Aorta (tissue), 5 donors: ENCODE results near the gene TBATA. TPM values are rescaled to one million over a fixed set of nuclear protein-coding genes. Genes with fewer than 3 reads are reported as not detected.

ENCODE experiments used
- ATAC-seq: fragments of 200-7000 bp; cut with Tn5 transposase; one replicate; pipeline ENCODE4 v1.9.1; 2022; ENCODE audit warnings: moderate library complexity; ENCODE audit not compliant: low FRiP score
- DNase-seq, 2 donors: peaks; one replicate each; pipeline ENCODE4 v3.0.0-alpha.2; 2020
- H3K27ac ChIP-seq, 2 donors: one replicate each; pipeline ENCODE4 v1.5.1; 2013; ENCODE audit warnings: low read length in 2 of 2, mild to moderate bottlenecking in 2 of 2, moderate library complexity in 2 of 2, control low read depth in 1 of 2, inconsistent platforms in 1 of 2, low read depth in 1 of 2
- H3K27me3 ChIP-seq, 2 donors: one replicate each; pipeline ENCODE4 v1.6.1; 2013; ENCODE audit warnings: control low read depth in 1 of 2, low read length in 1 of 2, mild to moderate bottlenecking in 1 of 2, moderate library complexity in 1 of 2; ENCODE audit not compliant: insufficient read depth in 2 of 2, control insufficient read depth in 1 of 2
- H3K36me3 ChIP-seq, 2 donors: one replicate each; pipeline ENCODE4 v1.6.1; 2013; ENCODE audit warnings: control low read depth in 1 of 2, low read length in 1 of 2, mild to moderate bottlenecking in 1 of 2; ENCODE audit not compliant: insufficient read depth in 2 of 2, control insufficient read depth in 1 of 2
- H3K4me1 ChIP-seq, 2 donors: one replicate each; pipeline ENCODE4 v1.6.1; 2013; ENCODE audit warnings: low read length in 2 of 2, control low read depth in 1 of 2, mild to moderate bottlenecking in 1 of 2, moderate library complexity in 1 of 2; ENCODE audit not compliant: insufficient read depth in 2 of 2, control insufficient read depth in 1 of 2
- H3K4me3 ChIP-seq, 2 donors: one replicate each; pipeline ENCODE4 v1.5.1; 2013; ENCODE audit warnings: low read length in 2 of 2, control low read depth in 1 of 2, mild to moderate bottlenecking in 1 of 2
- H3K9me3 ChIP-seq: one replicate; pipeline ENCODE4 v1.6.1; 2013; ENCODE audit warnings: mild to moderate bottlenecking, low read length; ENCODE audit not compliant: control insufficient read depth
- whole genome bisulfite sequencing, 2 donors: extraction: QIAGEN DNeasy Blood & Tissue Kit; methylation state at CpG; one replicate each; pipeline ENCODE4 v1.1.7; 2013; 5-methylcytosine and 5-hydroxymethylcytosine counted together
- intact Hi-C, 2 donors: fragments of 100-400 bp; cut with DNase I; formaldehyde crosslinking; loops; one replicate each; pipeline versions ENCODE4 v1.14.2 to v1.15.0; 2022
- polyA plus RNA-seq, 2 donors: library from polyadenylated mRNA; stranded (reverse); fragments of 200-250 nt; gene quantifications; one replicate each; pipeline ENCODE4 v1.2.3, GENCODE V29; 2013
- total RNA-seq, 2 donors: library from RNA; stranded (reverse); fragmentation: NEBNext Ultra II Directional; extraction: Animal tissue kit (Norgen Biotek cat#: 25700); gene quantifications; one replicate each; pipeline ENCODE4 v1.2.1, GENCODE V29; 2021
- donor health status: healthy with polysubstance abuse.
- donor health status: Bipolar disorder and iron deficiency.
- donor health status: DM: no; HTN: no; CAD: no.
- donor health status: DM: no; HTN: no; CAD: no.
- donor health status: DM: yes; HTN: yes; CAD: no.

Gene TBATA
- total and polyA plus RNA-seq, 4 donors = not detected

- Histone ChIP-seq H3K9me3 (no peaks in the 10 kb centered on the region), H3K36me3 (no peaks in the 10 kb centered on the region), H3K4me1 (no peaks in the 10 kb centered on the region), H3K27ac (no peak overlapping the region), H3K27me3 (no peaks in the 10 kb centered on the region), H3K4me3 (no peak overlapping the region)
- intact Hi-C loops = no loop called here
- DNase-seq = peak in 1 of 2 donors; percentile 4
- no peak for ATAC-seq
- 92 to 93% methylated on average over 3 of the region's 3 CpGs for WGBS, 2 donors
Measured at GRCh38 chr10:70738006-70738760, 47.0 kb downstream of the TBATA start.

GRCh38 chr10:70737250-70737649 is 47.9 kb downstream of the TBATA start:
- no peaks in the 10 kb centered on the region for H3K27me3 ChIP-seq
- no peak for ATAC-seq
- intact Hi-C loops = no loop called here

GRCh38 chr10:70736525-70736924 is 48.7 kb downstream of the TBATA start:
- H3K27ac ChIP-seq = no peak overlapping the region
- WGBS, 2 donors = 97 to 100% methylated on average over 3 of the region's 3 CpGs
- H3K9me3 ChIP-seq = no peaks in the 10 kb centered on the region
- H3K36me3 ChIP-seq = no peaks in the 10 kb centered on the region
- H3K4me1 ChIP-seq = no peaks in the 10 kb centered on the region
- no peaks in the 10 kb centered on the region for H3K27me3 ChIP-seq
- no peak overlapping the region for H3K4me3 ChIP-seq
- intact Hi-C loops = no loop called here
- peak in 1 of 2 donors; percentile 23 for DNase-seq
- ATAC-seq = no peak

More at GRCh38 chr10:70737250-70737649, 47.9 kb downstream of the TBATA start:
- no peaks in the 10 kb centered on the region for H3K9me3 ChIP-seq
- H3K27ac ChIP-seq = no peak overlapping the region
- H3K36me3 ChIP-seq = no peaks in the 10 kb centered on the region
- peak in 1 of 2 donors; percentile 9 for DNase-seq
- H3K4me1 ChIP-seq = no peaks in the 10 kb centered on the region
- 88 to 93% methylated on average over 6 of the region's 6 CpGs for WGBS, 2 donors
- H3K4me3 ChIP-seq = no peak overlapping the region

GRCh38 chr10:70735161-70735560 is 50.0 kb downstream of the TBATA start:
- ATAC-seq = no peak
- H3K27me3 ChIP-seq = no peaks in the 10 kb centered on the region
- no peaks in the 10 kb centered on the region for H3K9me3 ChIP-seq
- H3K4me1 ChIP-seq = no peaks in the 10 kb centered on the region
- DNase-seq = peak in 1 of 2 donors; percentile 41
- intact Hi-C loops = no loop called here
- H3K36me3 ChIP-seq = no peaks in the 10 kb centered on the region
- no peak overlapping the region for H3K4me3 ChIP-seq
- whole genome bisulfite sequencing, 2 donors = 90 to 94% methylated on average over 3 of the region's 3 CpGs
- no peak overlapping the region for H3K27ac ChIP-seq

GRCh38 chr10:70733051-70733450 is 52.1 kb downstream of the TBATA start:
- Histone ChIP-seq H3K4me3 (no peak overlapping the region), H3K27me3 (no peaks in the 10 kb centered on the region), H3K36me3 (no peaks in the 10 kb centered on the region), H3K27ac (no peak overlapping the region), H3K4me1 (no peaks in the 10 kb centered on the region), H3K9me3 (no peaks in the 10 kb centered on the region)
- DNase-seq (no peak), ATAC-seq (no peak)
- intact Hi-C loops = no loop called here
- 95 to 100% methylated on average over 1 of the region's 1 CpG for WGBS, 2 donors

- ATAC-seq = no peak
- Histone ChIP-seq H3K9me3 (no peaks in the 10 kb centered on the region), H3K27ac (no peak overlapping the region), H3K4me3 (no peak overlapping the region), H3K27me3 (no peaks in the 10 kb centered on the region), H3K4me1 (no peaks in the 10 kb centered on the region), H3K36me3 (no peaks in the 10 kb centered on the region)
- intact Hi-C loops = no loop called here
- DNase-seq = no peak
- 63 to 74% methylated on average over 4 of the region's 4 CpGs for WGBS, 2 donors
Measured at GRCh38 chr10:70732569-70732968, 52.6 kb downstream of the TBATA start.

- no peak overlapping the region for H3K27ac ChIP-seq
- no peak for ATAC-seq
- H3K4me3 ChIP-seq = no peak overlapping the region
- no peaks in the 10 kb centered on the region for H3K27me3 ChIP-seq
- WGBS, 2 donors = 75 to 85% methylated on average over 2 of the region's 2 CpGs
- no peaks in the 10 kb centered on the region for H3K9me3 ChIP-seq
- no peaks in the 10 kb centered on the region for H3K36me3 ChIP-seq
- intact Hi-C loops = no loop called here
- DNase-seq = no peak
- no peaks in the 10 kb centered on the region for H3K4me1 ChIP-seq
Measured at GRCh38 chr10:70730955-70731354, 54.2 kb downstream of the TBATA start.

GRCh38 chr10:70729763-70730357 is 55.3 kb downstream of the TBATA start:
- no peaks in the 10 kb centered on the region for H3K9me3 ChIP-seq
- H3K4me3 ChIP-seq = no peak overlapping the region
- H3K36me3 ChIP-seq = no peaks in the 10 kb centered on the region
- 82 to 88% methylated on average over 16 of the region's 16 CpGs for WGBS, 2 donors
- H3K4me1 ChIP-seq = no peaks in the 10 kb centered on the region
- no peak for DNase-seq
- no peak overlapping the region for H3K27ac ChIP-seq
- H3K27me3 ChIP-seq = no peaks in the 10 kb centered on the region
- no peak for ATAC-seq
- intact Hi-C loops = no loop called here

GRCh38 chr10:70728328-70728727 is 56.8 kb downstream of the TBATA start:
- ATAC-seq = no peak
- Histone ChIP-seq H3K27ac (no peak overlapping the region), H3K9me3 (no peaks in the 10 kb centered on the region), H3K4me1 (no peaks in the 10 kb centered on the region), H3K4me3 (no peak overlapping the region), H3K27me3 (no peaks in the 10 kb centered on the region), H3K36me3 (no peaks in the 10 kb centered on the region)
- intact Hi-C loops = no loop called here
- 87 to 93% methylated on average over 2 of the region's 2 CpGs for WGBS, 2 donors
- no peak for DNase-seq
